Astrocyte (in vitro differentiated cells and primary cell): ENCODE data around the gene GAPT. TPM values are rescaled to one million over a fixed set of nuclear protein-coding genes. Genes with fewer than 3 reads are reported as not detected.
A peak's percentile ranks its signal among the peaks of the same experiment; 100 is the strongest.

Source experiments
- DNase-seq: peaks from one replicate; pipeline ENCODE4 v3.0.0-alpha.2; 2010; ENCODE audit warnings: low read depth
- FAIRE-seq: peaks from 2 replicates; lab custom pipeline; 2011; peaks lifted over from hg19 to GRCh38; lab: Jason Lieb, UNC
- H2AFZ ChIP-seq: 2 replicates; pipeline ENCODE4 v1.6.0; 2012; ENCODE audit warnings: low read depth, low read length, inconsistent platforms
- H3K27ac ChIP-seq: 2 replicates; pipeline ENCODE4 v1.5.1; 2011; ENCODE audit warnings: low read depth, low read length, inconsistent platforms
- H3K27me3 ChIP-seq: 2 replicates; pipeline ENCODE4 v1.6.0; 2011; ENCODE audit warnings: low read length, inconsistent platforms; ENCODE audit not compliant: insufficient read depth
- H3K36me3 ChIP-seq: 2 replicates; pipeline ENCODE4 v1.5.1; 2011; ENCODE audit warnings: low read length, inconsistent platforms; ENCODE audit not compliant: insufficient read depth
- H3K4me1 ChIP-seq: 2 replicates; pipeline ENCODE4 v1.5.1; 2011; ENCODE audit warnings: low read length, inconsistent platforms; ENCODE audit not compliant: insufficient read depth
- H3K4me2 ChIP-seq: 2 replicates; pipeline ENCODE4 v1.6.0; 2012; ENCODE audit warnings: low read length, inconsistent platforms
- H3K4me3 ChIP-seq: 2 replicates; pipeline ENCODE4 v1.5.1; 2011; ENCODE audit warnings: low read depth, mild to moderate bottlenecking, low read length, inconsistent platforms; ENCODE audit not compliant: insufficient read depth
- H3K79me2 ChIP-seq: 2 replicates; pipeline ENCODE4 v1.6.0; 2012; ENCODE audit warnings: mild to moderate bottlenecking, low read length, inconsistent platforms; ENCODE audit not compliant: insufficient read depth
- H3K9ac ChIP-seq: 2 replicates; pipeline ENCODE4 v1.6.0; 2012; ENCODE audit warnings: mild to moderate bottlenecking, low read length, inconsistent platforms
- H3K9me3 ChIP-seq: 2 replicates; pipeline ENCODE4 v1.5.1; 2012; ENCODE audit warnings: low read depth, mild to moderate bottlenecking, low read length, inconsistent platforms; ENCODE audit not compliant: insufficient read depth
- H4K20me1 ChIP-seq: 2 replicates; pipeline ENCODE4 v1.6.0; 2012; ENCODE audit warnings: low read length, inconsistent platforms; ENCODE audit not compliant: insufficient read depth
- H3K27ac Mint-ChIP-seq: one replicate; pipeline ENCODE4 v1.8.0; 2021; ENCODE audit warnings: mild to moderate bottlenecking, mixed read lengths; ENCODE audit not compliant: unreplicated experiment
- H3K27me3 Mint-ChIP-seq: one replicate; pipeline ENCODE4 v1.8.0; 2021; ENCODE audit warnings: low read depth, mixed read lengths; ENCODE audit not compliant: unreplicated experiment
- H3K36me3 Mint-ChIP-seq: one replicate; pipeline ENCODE4 v1.8.0; 2021; ENCODE audit warnings: low read depth, mixed read lengths; ENCODE audit not compliant: unreplicated experiment
- H3K4me1 Mint-ChIP-seq: one replicate; pipeline ENCODE4 v1.8.0; 2021; ENCODE audit warnings: low read depth, mixed read lengths; ENCODE audit not compliant: unreplicated experiment
- H3K4me3 Mint-ChIP-seq: one replicate; pipeline ENCODE4 v1.8.0; 2021; ENCODE audit warnings: mild to moderate bottlenecking, moderate library complexity, mixed read lengths; ENCODE audit not compliant: unreplicated experiment
- H3K9me3 Mint-ChIP-seq: one replicate; pipeline ENCODE4 v1.8.0; 2021; ENCODE audit warnings: mild to moderate bottlenecking, mixed read lengths; ENCODE audit not compliant: unreplicated experiment
- CTCF ChIP-seq: IDR thresholded peaks from 2 replicates; pipeline ENCODE4 v1.5.1; 2011; ENCODE audit warnings: low read depth, mild to moderate bottlenecking, inconsistent platforms, low read length, moderate library complexity; ENCODE audit not compliant: insufficient read depth
- EZH2 ChIP-seq: IDR thresholded peaks from 2 replicates; pipeline ENCODE4 v1.6.1; 2012; ENCODE audit warnings: mild to moderate bottlenecking, low read length, inconsistent platforms; ENCODE audit not compliant: insufficient read depth
- total RNA-seq: library from RNA; stranded (reverse); gene quantifications from 2 replicates; pipeline ENCODE4 v1.2.1, GENCODE V29; 2021

The GAPT gene
- total RNA-seq, 1 donor from 2014 or later: not detected

GRCh38 chr5:58451732-58452565 is 39.3 kb upstream of the GAPT start:
- DNase-seq (peak; percentile 39), FAIRE-seq (no peak)
- Histone ChIP-seq H2AFZ (no peak overlapping the region), H3K79me2 (peaks cover 43% of the 10 kb centered on the region), H3K27me3 (no peaks in the 10 kb centered on the region), H3K4me3 (no peak overlapping the region), H3K9ac (peak overlapping the region; percentile 99), H3K4me1 (peaks cover 14% of the 10 kb centered on the region), H4K20me1 (peaks cover 45% of the 10 kb centered on the region), H3K9me3 (no peaks in the 10 kb centered on the region), H3K27ac (no peak overlapping the region), H3K36me3 (peaks cover 42% of the 10 kb centered on the region), H3K4me2 (peak overlapping the region; percentile 90)
- Mint-ChIP-seq H3K4me1 (peaks cover 34% of the 10 kb centered on the region), H3K9me3 (peaks cover 4% of the 10 kb centered on the region), H3K4me3 (peak overlapping the region; percentile 97), H3K27me3 (no peaks in the 10 kb centered on the region), H3K27ac (peak overlapping the region; percentile 50), H3K36me3 (peaks cover 35% of the 10 kb centered on the region)
- TF ChIP-seq EZH2: no peak
- TF ChIP-seq CTCF: no peak

- H3K36me3 Mint-ChIP-seq: peaks cover 38% of the 10 kb centered on the region
- peaks cover 50% of the 10 kb centered on the region for H3K79me2 ChIP-seq
- FAIRE-seq (no peak), DNase-seq (no peak)
- H3K27me3 ChIP-seq: no peaks in the 10 kb centered on the region
- H2AFZ ChIP-seq: no peak overlapping the region
- H3K27me3 Mint-ChIP-seq: no peaks in the 10 kb centered on the region
- H3K9me3 ChIP-seq: no peaks in the 10 kb centered on the region
- peaks cover 50% of the 10 kb centered on the region for H3K36me3 ChIP-seq
- H3K4me1 ChIP-seq: peaks cover 14% of the 10 kb centered on the region
- H3K9me3 Mint-ChIP-seq: peaks cover 2% of the 10 kb centered on the region
- peak overlapping the region; percentile 90 for H3K4me2 ChIP-seq
- H3K4me1 Mint-ChIP-seq: peaks cover 34% of the 10 kb centered on the region
- H3K27ac ChIP-seq: peak overlapping the region; percentile 32
- TF ChIP-seq CTCF: no peak
- no peak for TF ChIP-seq EZH2
- peak overlapping the region; percentile 99 for H3K9ac ChIP-seq
- peak overlapping the region; percentile 97 for H3K4me3 ChIP-seq
- peaks cover 53% of the 10 kb centered on the region for H4K20me1 ChIP-seq
- H3K4me3 Mint-ChIP-seq: peak overlapping the region; percentile 97
- H3K27ac Mint-ChIP-seq: peak overlapping the region; percentile 50
These were observed 38.5 kb upstream of the GAPT start for GRCh38 chr5:58452566-58453258.
